ENCODE data around the gene RTN4.

GRCh38 chr2:54967759-54968365, 82.4 kb downstream of the RTN4 start:
- TF ChIP-seq, protein P1, sequence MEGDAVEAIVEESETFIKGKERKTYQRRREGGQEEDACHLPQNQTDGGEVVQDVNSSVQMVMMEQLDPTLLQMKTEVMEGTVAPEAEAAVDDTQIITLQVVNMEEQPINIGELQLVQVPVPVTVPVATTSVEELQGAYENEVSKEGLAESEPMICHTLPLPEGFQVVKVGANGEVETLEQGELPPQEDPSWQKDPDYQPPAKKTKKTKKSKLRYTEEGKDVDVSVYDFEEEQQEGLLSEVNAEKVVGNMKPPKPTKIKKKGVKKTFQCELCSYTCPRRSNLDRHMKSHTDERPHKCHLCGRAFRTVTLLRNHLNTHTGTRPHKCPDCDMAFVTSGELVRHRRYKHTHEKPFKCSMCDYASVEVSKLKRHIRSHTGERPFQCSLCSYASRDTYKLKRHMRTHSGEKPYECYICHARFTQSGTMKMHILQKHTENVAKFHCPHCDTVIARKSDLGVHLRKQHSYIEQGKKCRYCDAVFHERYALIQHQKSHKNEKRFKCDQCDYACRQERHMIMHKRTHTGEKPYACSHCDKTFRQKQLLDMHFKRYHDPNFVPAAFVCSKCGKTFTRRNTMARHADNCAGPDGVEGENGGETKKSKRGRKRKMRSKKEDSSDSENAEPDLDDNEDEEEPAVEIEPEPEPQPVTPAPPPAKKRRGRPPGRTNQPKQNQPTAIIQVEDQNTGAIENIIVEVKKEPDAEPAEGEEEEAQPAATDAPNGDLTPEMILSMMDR (IDR thresholded peaks at IDR 0.05), result no peak
- TF ChIP-seq POLR2A (IDR thresholded peaks at IDR 0.05), result no peak

Measured in heart left ventricle (tissue), 13 donors.